Dedifferentiated amniotic fluid mesenchymal stem cell (primary cell): ENCODE data around the gene TSPAN7.

Experiments used
- DNase-seq: peaks from one replicate; pipeline ENCODE4 v3.0.0-alpha.2; 2016; ENCODE audit errors: extremely low spot score

TSPAN7 gene

DNA sequence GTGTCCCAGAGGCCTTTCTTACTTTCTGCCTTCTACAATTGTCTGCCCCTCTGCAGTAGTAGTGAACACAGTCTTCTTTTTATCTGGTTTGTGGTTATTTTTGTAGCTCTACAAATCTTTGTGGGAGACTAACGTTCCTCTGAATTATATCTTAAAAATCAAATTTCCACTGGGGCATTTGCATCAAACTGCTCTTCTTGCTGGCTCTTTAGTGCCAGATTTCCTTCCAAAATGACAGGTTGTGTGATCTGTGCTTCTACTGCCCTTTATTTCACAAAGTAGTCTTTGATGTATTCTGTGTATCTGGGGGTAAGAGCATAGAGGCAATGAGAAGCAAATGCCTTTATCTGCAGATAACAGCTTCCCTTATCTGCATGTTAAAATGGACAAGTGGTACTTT lies 34.5 kb downstream of the TSPAN7 start:
- no peak for DNase-seq

DNA sequence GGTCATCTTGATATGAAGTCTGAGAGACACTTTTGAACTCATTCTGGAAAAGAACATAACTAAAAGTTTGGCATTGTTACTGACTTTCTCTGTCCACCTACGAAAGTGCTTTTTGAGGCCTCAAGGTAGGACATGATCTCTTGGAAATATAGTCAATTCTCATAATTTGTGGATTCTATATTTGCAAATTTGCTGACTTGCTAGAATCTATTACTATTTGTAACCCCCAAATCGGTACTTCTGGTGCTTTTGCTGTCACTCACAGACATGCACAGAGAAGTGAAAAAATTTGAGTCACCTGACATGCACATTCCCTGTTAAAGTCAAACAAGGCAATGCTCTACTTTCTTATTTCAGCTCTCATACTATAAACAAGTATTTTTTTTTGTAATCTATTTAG lies 35.6 kb downstream of the TSPAN7 start:
- no peak for DNase-seq

DNA sequence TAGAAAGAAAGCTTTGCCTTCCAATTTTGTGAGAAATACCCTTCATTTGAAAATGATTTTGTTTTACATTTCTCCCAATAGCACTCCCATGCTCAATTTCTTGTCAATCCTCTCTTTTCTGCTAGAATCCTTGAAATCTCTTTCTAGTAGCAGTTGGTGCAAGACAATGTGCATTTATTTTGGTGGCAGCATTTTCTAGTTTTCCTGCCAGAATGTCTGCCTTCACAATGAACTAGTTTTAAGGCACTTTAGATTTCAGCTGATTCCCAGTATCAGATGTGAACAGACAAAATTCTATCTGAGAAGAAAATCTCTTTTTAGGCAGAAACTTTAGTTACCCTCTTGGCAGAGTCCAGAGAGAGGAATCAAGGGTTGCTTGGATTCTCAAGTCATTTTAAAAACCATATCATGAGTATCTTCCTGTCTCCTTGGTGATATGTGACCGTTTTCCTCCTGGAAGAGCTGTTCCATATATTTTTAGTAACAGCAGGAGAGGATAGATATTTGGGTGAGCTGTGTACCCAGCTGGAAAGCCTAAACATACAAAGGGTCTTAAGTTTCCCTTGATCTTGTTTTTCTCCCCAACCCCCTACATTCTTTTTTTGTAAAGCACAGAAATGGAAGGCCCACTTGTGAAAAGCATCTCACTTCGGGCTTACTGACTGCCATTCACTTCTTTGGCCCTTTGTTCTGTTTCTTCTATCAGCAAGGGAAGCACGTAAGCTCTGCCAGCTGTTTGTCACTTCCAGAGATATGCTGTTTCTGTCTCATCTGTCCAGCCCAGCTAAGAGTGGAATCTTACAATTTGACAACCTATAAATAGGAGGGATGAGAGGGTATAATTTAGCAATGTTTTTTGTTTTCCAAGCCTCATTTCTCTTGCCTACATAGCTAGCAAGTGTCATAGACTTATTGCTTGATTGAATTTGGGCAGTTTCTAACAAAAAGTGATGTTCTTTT lies 38.7 kb downstream of the TSPAN7 start:
- no peak for DNase-seq

DNA sequence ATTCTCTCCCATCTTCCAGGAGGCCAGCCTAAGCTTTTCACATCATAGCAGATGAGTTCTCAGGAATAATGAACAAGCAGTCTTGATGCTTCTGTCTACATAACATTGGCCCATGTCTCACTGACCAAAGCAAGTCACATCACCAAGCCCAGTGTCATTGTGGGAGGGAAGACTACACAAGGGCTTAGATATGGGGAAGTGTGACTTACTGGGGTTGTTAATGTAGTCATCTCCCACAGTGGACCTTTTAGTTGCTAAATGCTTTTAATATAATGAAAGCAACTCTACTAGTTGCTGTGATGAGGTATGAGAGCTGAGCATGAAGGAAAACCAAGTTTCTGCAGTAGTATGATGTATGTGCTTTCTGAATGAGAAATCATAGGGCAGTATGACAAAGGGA lies 40.5 kb downstream of the TSPAN7 start:
- no peak for DNase-seq

DNA sequence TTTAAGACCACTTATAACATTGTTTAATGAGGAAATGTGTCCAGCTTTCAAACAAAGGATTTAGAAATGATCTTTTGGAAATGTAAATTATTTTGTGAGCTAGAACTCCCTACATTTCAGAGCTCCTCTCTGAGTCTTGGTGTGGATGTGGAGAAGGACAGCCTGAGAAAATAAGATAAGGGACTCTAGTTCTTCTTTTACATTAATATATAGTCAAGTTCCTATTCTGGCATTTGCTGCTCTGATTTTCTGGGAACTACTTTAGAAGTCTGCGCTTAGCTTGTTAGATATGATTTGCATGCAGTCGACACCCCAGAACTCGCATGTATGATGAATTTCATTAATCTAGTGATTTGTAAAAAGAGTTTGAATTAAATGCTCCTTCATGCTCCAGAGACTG lies 45.5 kb downstream of the TSPAN7 start:
- DNase-seq = no peak

- no peak for DNase-seq
Measured at GRCh38 chrX:38607976-38608375, 46.6 kb downstream of the TSPAN7 start.

DNA sequence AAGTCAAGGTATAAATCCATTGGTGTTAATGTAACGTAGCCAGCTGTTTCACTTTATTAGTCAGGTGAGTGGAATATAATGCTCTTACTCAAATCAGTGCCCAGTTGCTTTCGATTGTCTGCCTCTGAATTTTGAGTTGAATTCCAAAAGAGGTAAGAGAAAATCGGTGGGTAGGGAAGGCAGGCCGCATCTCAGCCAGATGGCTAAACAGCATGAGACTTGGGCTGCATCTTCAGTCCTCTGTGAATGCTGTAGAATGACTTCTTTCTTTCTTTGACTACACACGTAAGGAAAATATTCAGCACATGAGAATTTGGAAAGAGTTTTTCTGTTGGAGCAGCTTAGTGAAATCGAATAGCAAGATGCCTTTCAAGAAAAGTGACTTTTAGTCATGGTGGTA lies 49.5 kb downstream of the TSPAN7 start:
- no peak for DNase-seq

- DNase-seq = no peak
Measured at GRCh38 chrX:38612281-38612680, 50.9 kb downstream of the TSPAN7 start.

DNA sequence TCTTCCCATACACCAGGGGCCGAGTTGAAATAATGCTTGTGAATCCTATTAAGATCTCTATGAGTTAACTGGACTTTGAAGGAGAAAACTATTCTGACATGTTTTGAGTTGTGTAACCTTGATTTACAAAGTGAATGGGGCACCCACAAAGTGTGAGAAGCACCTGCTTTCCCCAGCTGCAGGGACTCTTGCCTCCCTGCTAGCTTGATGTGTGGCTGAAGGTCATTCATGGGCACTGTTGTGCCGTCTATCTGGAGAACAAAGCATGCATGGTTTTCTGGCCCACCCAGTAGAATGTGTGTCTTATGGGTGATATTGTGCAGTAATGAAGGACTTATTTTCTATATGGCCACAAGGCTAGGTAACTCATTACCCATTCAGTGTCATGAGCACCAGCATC lies 53.1 kb downstream of the TSPAN7 start:
- DNase-seq = no peak

DNA sequence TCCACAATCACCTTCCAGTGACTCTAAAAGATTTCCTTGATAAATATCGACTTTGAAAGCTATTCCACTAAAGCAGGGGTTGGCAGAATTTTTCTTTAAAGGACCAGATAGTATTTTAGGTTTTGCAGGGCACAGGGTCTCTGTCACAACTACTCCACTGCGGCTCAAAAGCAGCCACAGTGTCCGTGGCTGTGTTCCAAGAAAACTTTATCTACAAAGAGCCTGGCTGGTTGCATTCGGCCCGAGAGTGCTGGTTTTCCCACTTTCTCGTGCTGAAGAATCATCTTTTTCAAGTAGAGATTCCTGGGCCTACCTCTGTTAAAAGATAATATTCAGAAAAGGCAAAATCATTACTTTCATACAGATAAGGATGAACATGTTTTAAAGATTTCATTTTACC lies 55.6 kb downstream of the TSPAN7 start:
- DNase-seq = no peak

- DNase-seq = no peak
Measured at GRCh38 chrX:38618180-38618579, 56.8 kb downstream of the TSPAN7 start.

DNA sequence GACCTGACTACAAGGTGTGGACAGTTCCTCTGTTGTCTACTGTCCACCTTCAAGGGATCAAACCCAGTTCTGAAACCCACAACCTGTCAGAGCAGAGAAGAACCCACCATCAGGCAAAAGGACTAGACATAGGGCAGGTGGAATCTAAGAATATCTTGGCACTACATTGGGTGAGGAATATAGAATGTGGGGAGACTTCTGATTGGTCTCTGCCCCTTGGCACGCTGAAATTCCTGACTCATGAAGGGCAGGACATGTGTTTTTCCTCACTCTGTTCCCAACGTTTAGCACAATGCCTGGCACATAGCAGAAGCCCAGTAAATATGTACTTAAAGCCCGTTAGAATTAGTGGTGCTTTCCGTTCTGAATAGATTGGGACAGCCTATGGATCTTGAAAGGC lies 59.3 kb downstream of the TSPAN7 start:
- DNase-seq = no peak

GRCh38 chrX:38626296-38626695 lies 65.0 kb downstream of the TSPAN7 start:
- DNase-seq = no peak

- no peak for DNase-seq
Measured at GRCh38 chrX:38627683-38628082, 66.3 kb downstream of the TSPAN7 start.

- no peak for DNase-seq
Measured at GRCh38 chrX:38628587-38628986, 67.2 kb downstream of the TSPAN7 start.

GRCh38 chrX:38632516-38632915 lies 71.2 kb downstream of the TSPAN7 start:
- no peak for DNase-seq

GRCh38 chrX:38634665-38635064 lies 73.3 kb downstream of the TSPAN7 start:
- no peak for DNase-seq

DNA sequence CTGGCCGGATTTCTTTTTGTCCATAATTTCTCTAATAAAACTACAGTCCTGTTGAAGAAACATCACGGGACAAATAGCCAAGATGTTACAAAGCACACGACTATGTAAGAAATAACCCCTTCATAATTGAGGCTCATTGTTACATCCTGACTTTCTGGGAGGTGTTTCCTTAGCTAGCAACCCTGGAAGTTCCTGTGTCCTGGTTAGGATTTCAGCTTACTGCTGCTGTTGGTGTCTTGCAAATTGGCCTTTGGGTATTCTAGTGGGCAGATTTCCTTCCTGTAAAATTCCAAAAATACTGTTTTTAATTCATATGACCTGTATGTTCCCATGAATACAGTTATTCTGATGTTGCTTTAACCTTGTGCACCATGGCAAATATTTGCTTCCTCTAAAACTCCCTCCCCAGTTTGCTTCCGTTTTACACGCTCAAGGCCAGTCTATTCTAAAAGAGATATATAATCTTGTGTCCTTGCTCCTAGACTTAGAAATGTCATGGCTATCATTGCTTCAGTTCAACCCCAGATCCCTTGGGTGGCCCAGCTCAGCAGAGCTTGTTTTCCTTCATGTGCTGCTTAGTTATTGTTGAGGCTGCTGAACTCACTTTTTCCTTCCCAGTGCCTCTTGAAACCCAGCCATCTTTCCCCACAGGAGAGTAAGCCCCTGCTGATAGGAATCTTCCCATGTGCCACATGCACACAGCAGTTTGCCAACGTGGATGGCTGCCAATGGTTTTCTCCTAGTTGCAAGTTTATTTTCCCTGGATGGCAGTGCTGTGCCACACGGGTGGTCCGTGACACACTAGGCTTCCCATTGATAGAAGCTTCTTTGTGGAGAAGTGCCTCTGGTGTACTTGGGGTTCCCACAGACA lies 75.8 kb downstream of the TSPAN7 start:
- no peak for DNase-seq

DNA sequence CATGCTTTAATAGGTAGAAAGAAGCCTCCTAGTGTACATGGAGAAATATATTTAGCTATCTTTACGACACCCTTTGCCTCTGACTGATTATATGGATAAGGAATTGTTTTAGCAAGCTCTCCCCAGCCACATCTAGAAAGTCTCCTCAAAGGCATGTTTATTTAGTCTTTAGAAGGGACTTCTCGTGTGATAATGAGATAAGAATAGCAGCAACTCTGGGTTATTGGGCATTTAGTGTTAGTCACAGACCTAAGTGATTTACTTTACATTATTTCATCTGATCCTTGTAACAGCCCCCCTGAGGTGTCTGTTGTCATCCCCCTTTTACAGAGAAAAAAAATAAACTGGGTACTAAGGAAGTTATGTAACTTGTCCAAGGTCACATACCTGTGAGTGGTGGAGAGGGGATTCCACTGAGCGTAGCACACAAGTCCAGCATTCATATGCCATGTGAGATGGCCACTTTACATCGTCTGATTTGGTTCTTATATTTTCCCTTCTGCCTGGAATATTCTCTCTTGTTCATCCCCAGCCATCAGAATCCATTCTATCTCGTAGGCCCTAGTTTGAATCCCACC lies 77.7 kb downstream of the TSPAN7 start:
- no peak for DNase-seq

DNA sequence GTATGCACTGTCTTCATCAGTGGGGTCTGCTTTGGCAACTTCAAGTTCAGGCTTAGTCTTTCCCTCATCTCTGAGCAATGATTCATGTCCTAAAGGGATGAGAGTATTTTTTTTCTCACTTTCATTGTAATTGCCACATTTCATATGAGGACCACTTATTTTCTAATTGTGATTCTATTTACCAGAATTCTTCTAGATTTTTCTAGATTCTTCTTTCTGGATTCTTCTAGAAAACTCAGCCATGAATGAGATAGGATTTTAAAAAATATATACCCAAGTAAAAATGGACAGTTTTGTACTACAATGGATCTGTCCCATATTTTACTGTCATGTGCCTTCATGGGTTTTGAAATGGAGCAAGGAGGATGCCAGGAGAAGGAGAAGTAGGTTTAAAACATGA lies 78.4 kb downstream of the TSPAN7 start:
- no peak for DNase-seq

GRCh38 chrX:38641197-38641596 lies 79.9 kb downstream of the TSPAN7 start:
- no peak for DNase-seq

DNA sequence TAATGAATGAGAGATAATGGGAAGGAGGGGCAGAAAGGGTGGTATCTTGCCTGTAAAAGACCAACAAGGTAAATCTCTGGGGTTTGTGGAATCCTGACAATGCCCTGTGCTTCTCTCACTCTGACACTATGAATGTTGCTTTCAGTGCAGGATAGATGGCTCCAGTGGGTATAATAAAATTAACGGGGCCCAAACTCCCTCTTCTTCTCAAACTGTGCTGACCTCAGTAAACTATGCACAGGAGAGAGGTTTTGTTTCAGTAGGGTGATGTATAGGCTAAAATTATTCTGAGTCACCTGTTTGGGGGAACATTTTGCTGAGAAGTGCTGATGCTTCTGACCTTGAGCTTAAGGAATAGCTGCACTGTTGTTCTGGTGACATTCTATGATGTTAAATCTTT lies 82.6 kb downstream of the TSPAN7 start:
- no peak for DNase-seq
